Measurements from ENCODE around the gene GSTT2. TPM values are rescaled to one million over a fixed set of nuclear protein-coding genes. Genes with fewer than 3 reads are reported as not detected.
"Not testable (repeated sequence)": the region's sequence is repeated elsewhere in the genome, so short reads cannot be mapped to it uniquely, and the experiment has no call there.

The GSTT2 gene
- total RNA-seq, 5 donors from 2014 or later (not counting 1 experiment from before 2014, with no cell fraction given): not detected

GRCh38 chr22:23986538-23987178, 6.7 kb downstream of the GSTT2 start:
- H3K9me3 ChIP-seq; ATAC-seq (replicated peaks in 1 of 4); H3K4me1 ChIP-seq (ENCODE audit: control insufficient read depth in 1 of 2, extremely low read depth in 1 of 2, insufficient read depth in 2 of 2, low read length in 2 of 2); H3K4me1 Mint-ChIP-seq; H3K9me3 Mint-ChIP-seq; H3K36me3 ChIP-seq (ENCODE audit: control insufficient read depth in 2 of 2, extremely low read depth in 1 of 2, insufficient read depth in 1 of 2, low read length in 1 of 2); H3K27me3 ChIP-seq (replicated peaks in 1 of 2; ENCODE audit: control insufficient read depth in 2 of 2, extremely low read depth in 1 of 2, insufficient read depth in 2 of 2, low read length in 1 of 2); POLR2A ChIA-PET; H3K4me3 ChIP-seq (ENCODE audit: control insufficient read depth in 1 of 2, extremely low read depth in 1 of 2, low read length in 1 of 2); CTCF ChIA-PET; H3K4me3 Mint-ChIP-seq; H3K27ac ChIP-seq (ENCODE audit: low read length); H3K27ac Mint-ChIP-seq; DNase-seq; H3K27me3 Mint-ChIP-seq; H3K36me3 Mint-ChIP-seq: not testable (repeated sequence)
- no CpG with 5 or more reads among the region's 4 CpGs for WGBS (ENCODE audit: insufficient coverage)

DNA sequence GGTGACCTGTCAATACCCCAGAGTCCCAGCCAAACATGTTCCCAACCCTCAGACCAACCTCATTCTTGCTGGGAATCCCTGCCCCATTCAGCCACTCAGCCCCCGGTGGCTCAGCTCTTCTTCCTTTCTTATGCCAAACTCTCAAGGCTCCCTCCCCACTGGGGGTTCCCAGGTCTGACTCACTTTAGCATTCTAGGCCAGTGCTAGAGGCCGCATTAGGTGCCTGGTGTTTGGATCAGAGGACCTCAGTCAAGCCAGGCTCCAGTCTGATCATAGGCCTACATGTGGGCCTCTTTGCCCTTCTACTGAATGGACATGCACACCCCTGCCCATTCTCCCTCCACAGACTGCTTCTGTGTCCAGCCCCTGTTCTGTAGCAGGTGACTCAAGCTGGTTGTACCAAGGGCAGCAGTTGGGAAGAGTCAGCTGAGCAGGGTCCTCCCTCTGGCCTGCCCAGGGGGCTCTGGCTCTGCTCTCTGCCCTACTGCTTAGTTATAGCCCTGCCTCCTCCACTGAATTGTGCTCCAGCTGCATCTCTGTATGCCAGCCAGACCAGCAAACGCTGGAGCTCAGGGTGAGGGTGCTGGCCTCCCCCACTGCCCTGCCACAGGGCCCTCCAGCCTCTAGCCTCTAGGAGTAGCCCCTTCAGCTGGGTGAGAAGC, 9.8 kb downstream of the GSTT2 start:
- H3K27ac ChIP-seq (ENCODE audit: low read length); H3K4me3 Mint-ChIP-seq; H3K27ac Mint-ChIP-seq; ATAC-seq (replicated peaks in 1 of 4); H3K9me3 Mint-ChIP-seq; H3K4me3 ChIP-seq (ENCODE audit: control insufficient read depth in 1 of 2, extremely low read depth in 1 of 2, low read length in 1 of 2); POLR2A ChIA-PET; H3K27me3 ChIP-seq (replicated peaks in 1 of 2; ENCODE audit: control insufficient read depth in 2 of 2, extremely low read depth in 1 of 2, insufficient read depth in 2 of 2, low read length in 1 of 2); H3K27me3 Mint-ChIP-seq; H3K36me3 ChIP-seq (ENCODE audit: control insufficient read depth in 2 of 2, extremely low read depth in 1 of 2, insufficient read depth in 1 of 2, low read length in 1 of 2); H3K9me3 ChIP-seq; DNase-seq; H3K36me3 Mint-ChIP-seq; H3K4me1 Mint-ChIP-seq; H3K4me1 ChIP-seq (ENCODE audit: control insufficient read depth in 1 of 2, extremely low read depth in 1 of 2, insufficient read depth in 2 of 2, low read length in 2 of 2): not testable (repeated sequence)
- CTCF ChIA-PET: interaction anchor here in 1 of 2 donors (0.6 kb wide), 1 partner anchor 1633 kb away, joined by 4 read pairs; no protein-coding TSS in a partner anchor
- WGBS (ENCODE audit: insufficient coverage): 79% methylated on average over 1 of the region's 3 CpGs

GRCh38 chr22:23993080-23993479, 13.1 kb downstream of the GSTT2 start:
- H3K27me3 ChIP-seq (replicated peaks in 1 of 2; ENCODE audit: control insufficient read depth in 2 of 2, extremely low read depth in 1 of 2, insufficient read depth in 2 of 2, low read length in 1 of 2); H3K4me1 ChIP-seq (ENCODE audit: control insufficient read depth in 1 of 2, extremely low read depth in 1 of 2, insufficient read depth in 2 of 2, low read length in 2 of 2); H3K27ac ChIP-seq (ENCODE audit: low read length); H3K4me1 Mint-ChIP-seq; CTCF ChIA-PET; H3K4me3 Mint-ChIP-seq; H3K36me3 Mint-ChIP-seq; H3K27me3 Mint-ChIP-seq; POLR2A ChIA-PET; DNase-seq; H3K9me3 ChIP-seq; H3K27ac Mint-ChIP-seq; ATAC-seq (replicated peaks in 1 of 4); H3K4me3 ChIP-seq (ENCODE audit: control insufficient read depth in 1 of 2, extremely low read depth in 1 of 2, low read length in 1 of 2); H3K36me3 ChIP-seq (ENCODE audit: control insufficient read depth in 2 of 2, extremely low read depth in 1 of 2, insufficient read depth in 1 of 2, low read length in 1 of 2); H3K9me3 Mint-ChIP-seq: not testable (repeated sequence)
- WGBS (ENCODE audit: insufficient coverage): no CpG with 5 or more reads among the region's 2 CpGs

GRCh38 chr22:23993581-23994177, 13.7 kb downstream of the GSTT2 start:
- H3K27me3 ChIP-seq (replicated peaks in 1 of 2; ENCODE audit: control insufficient read depth in 2 of 2, extremely low read depth in 1 of 2, insufficient read depth in 2 of 2, low read length in 1 of 2); H3K4me3 Mint-ChIP-seq; H3K27ac Mint-ChIP-seq; H3K27me3 Mint-ChIP-seq; H3K9me3 ChIP-seq; H3K4me1 ChIP-seq (ENCODE audit: control insufficient read depth in 1 of 2, extremely low read depth in 1 of 2, insufficient read depth in 2 of 2, low read length in 2 of 2); H3K4me3 ChIP-seq (ENCODE audit: control insufficient read depth in 1 of 2, extremely low read depth in 1 of 2, low read length in 1 of 2); H3K9me3 Mint-ChIP-seq; H3K36me3 Mint-ChIP-seq; H3K36me3 ChIP-seq (ENCODE audit: control insufficient read depth in 2 of 2, extremely low read depth in 1 of 2, insufficient read depth in 1 of 2, low read length in 1 of 2); CTCF ChIA-PET; ATAC-seq (replicated peaks in 1 of 4); DNase-seq; POLR2A ChIA-PET; H3K4me1 Mint-ChIP-seq; H3K27ac ChIP-seq (ENCODE audit: low read length): not testable (repeated sequence)
- no CpG with 5 or more reads among the region's 4 CpGs for WGBS (ENCODE audit: insufficient coverage)

- no peaks in the 10 kb centered on the region for H3K9me3 ChIP-seq
- ChIA-PET POLR2A (no interaction called here), CTCF (no interaction called here)
- DNase-seq: no peak
- peaks cover 0 to 16% of the 10 kb centered on the region in 2 experiments for H3K27me3 ChIP-seq (replicated peaks in 1 of 2; ENCODE audit: control insufficient read depth in 2 of 2, extremely low read depth in 1 of 2, insufficient read depth in 2 of 2, low read length in 1 of 2)
- no peaks in the 10 kb centered on the region for H3K9me3 Mint-ChIP-seq
- no peaks in the 10 kb centered on the region for H3K36me3 Mint-ChIP-seq
- no peak overlapping the region for H3K27ac Mint-ChIP-seq
- H3K4me1 ChIP-seq (ENCODE audit: control insufficient read depth in 1 of 2, extremely low read depth in 1 of 2, insufficient read depth in 2 of 2, low read length in 2 of 2): no peaks in the 10 kb centered on the region
- H3K36me3 ChIP-seq (ENCODE audit: control insufficient read depth in 2 of 2, extremely low read depth in 1 of 2, insufficient read depth in 1 of 2, low read length in 1 of 2): no peaks in the 10 kb centered on the region
- H3K4me3 ChIP-seq (ENCODE audit: control insufficient read depth in 1 of 2, extremely low read depth in 1 of 2, low read length in 1 of 2): no peak overlapping the region
- no peak overlapping the region for H3K4me3 Mint-ChIP-seq
- peaks cover 1 to 2% of the 10 kb centered on the region in 2 donors for H3K27me3 Mint-ChIP-seq
- no peak for ATAC-seq (replicated peaks in 1 of 4)
- no peak overlapping the region for H3K27ac ChIP-seq (ENCODE audit: low read length)
- no CpG with 5 or more reads among the region's 3 CpGs for WGBS (ENCODE audit: insufficient coverage)
- peaks cover 0 to 4% (median 0%) of the 10 kb centered on the region in 3 donors for H3K4me1 Mint-ChIP-seq
These were observed 17.2 kb downstream of the GSTT2 start for GRCh38 chr22:23997092-23997491.

DNA sequence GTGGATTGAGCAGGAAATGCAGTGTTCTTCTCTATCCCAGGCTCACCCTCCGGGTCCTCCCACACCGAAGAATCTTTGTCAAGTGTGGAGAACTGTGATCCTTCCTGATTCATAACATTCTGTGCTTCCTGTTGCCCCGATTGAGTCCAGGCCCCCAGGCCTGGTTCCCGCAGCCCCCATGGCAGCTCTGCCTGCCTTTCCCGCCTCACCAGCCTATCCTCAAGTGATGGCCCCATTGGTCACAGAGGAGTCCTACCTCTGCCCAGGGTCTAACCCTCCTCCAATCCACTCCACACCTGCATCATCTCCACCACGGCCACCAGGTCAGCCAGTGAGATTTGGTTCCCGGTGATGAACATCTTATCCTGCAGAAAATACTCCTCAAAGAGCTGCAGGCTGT, 19.8 kb downstream of the GSTT2 start:
- H3K4me1 Mint-ChIP-seq; POLR2A ChIA-PET; H3K36me3 ChIP-seq (ENCODE audit: control insufficient read depth in 2 of 2, extremely low read depth in 1 of 2, insufficient read depth in 1 of 2, low read length in 1 of 2); H3K27ac Mint-ChIP-seq; H3K36me3 Mint-ChIP-seq; H3K9me3 Mint-ChIP-seq; ATAC-seq (replicated peaks in 1 of 4); H3K4me1 ChIP-seq (ENCODE audit: control insufficient read depth in 1 of 2, extremely low read depth in 1 of 2, insufficient read depth in 2 of 2, low read length in 2 of 2); H3K9me3 ChIP-seq; CTCF ChIA-PET; H3K27me3 Mint-ChIP-seq; H3K4me3 Mint-ChIP-seq; DNase-seq; H3K27ac ChIP-seq (ENCODE audit: low read length); H3K4me3 ChIP-seq (ENCODE audit: control insufficient read depth in 1 of 2, extremely low read depth in 1 of 2, low read length in 1 of 2): not testable (repeated sequence)
- peaks cover 0 to 35% of the 10 kb centered on the region in 2 experiments for H3K27me3 ChIP-seq (replicated peaks in 1 of 2; ENCODE audit: control insufficient read depth in 2 of 2, extremely low read depth in 1 of 2, insufficient read depth in 2 of 2, low read length in 1 of 2)
- 79% methylated on average over 6 of the region's 7 CpGs for WGBS (ENCODE audit: insufficient coverage)
